Measurements from ENCODE around the gene TP73. TPM values are rescaled to one million over a fixed set of nuclear protein-coding genes. Genes with fewer than 3 reads are reported as not detected.

Gene TP73
- total RNA-seq, 5 donors from 2014 or later (not counting 1 experiment from before 2014, with no cell fraction given) = 0.12 to 0.21 (median 0.18) TPM; not detected in 1

DNA sequence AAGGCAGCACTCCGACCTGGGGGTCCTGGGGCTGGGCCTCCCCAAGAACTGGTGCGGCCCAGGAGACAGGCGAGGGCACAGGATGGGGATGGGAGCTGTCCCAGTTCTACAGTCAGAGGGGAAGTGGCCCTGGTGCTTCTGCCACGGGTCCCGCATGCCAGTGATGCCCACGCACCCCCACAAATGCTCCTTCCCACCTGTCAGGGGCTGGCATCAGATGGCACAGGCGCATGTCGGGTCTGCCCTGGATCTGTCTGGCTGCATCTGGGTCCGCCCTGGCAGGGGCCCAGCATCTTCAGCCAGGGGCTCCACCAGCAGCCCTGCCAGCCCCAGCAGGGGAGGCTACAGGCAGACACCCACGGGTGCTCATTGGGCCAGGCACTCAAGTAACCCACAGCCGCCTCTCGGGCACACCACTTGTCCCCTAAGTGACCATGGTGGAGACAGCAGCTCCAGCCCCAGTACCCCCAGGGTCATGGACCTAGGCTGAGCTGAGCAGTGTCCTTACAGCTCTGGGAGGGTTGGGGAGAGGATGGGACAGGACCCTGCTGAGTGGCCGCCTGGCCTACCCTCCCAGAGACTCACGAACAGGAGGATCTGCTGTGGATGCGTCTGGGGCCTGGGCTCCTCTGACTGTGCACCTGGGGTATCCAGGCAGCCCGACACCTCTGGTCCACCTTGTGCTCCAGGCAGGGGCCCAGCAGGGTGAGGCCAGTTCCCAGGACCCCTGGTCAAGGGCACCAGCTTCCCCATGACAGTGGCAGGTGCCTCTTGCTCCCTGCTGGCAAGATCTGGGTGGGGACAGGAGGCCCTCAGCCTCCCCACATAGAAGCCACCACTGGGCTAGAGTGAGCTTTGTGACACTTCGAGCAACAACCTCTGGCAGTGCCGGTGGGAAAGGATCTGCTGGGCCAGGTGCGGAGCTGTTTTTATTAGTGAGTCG lies 125.6 kb downstream of the TP73 start:
- Histone ChIP-seq H3K9me3 (no peaks in the 10 kb centered on the region), H3K36me3 (ENCODE audit: control insufficient read depth in 2 of 2, extremely low read depth in 1 of 2, insufficient read depth in 1 of 2, low read length in 1 of 2) (peaks cover 12 to 38% of the 10 kb centered on the region in 2 donors), H3K4me1 (ENCODE audit: control insufficient read depth in 1 of 2, extremely low read depth in 1 of 2, insufficient read depth in 2 of 2, low read length in 2 of 2) (peaks cover 0 to 17% of the 10 kb centered on the region in 2 experiments), H3K4me3 (ENCODE audit: control insufficient read depth in 1 of 2, extremely low read depth in 1 of 2, low read length in 1 of 2) (no peak overlapping the region), H3K27me3 (replicated peaks in 1 of 2; ENCODE audit: control insufficient read depth in 2 of 2, extremely low read depth in 1 of 2, insufficient read depth in 2 of 2, low read length in 1 of 2) (peaks cover 0 to 3% of the 10 kb centered on the region in 2 experiments), H3K27ac (ENCODE audit: low read length) (no peak overlapping the region)
- Mint-ChIP-seq H3K4me1 (peaks cover 5 to 9% (median 7%) of the 10 kb centered on the region in 3 donors), H3K27me3 (no peaks in the 10 kb centered on the region), H3K27ac (no peak overlapping the region), H3K36me3 (peaks cover 23% of the 10 kb centered on the region), H3K4me3 (no peak overlapping the region), H3K9me3 (no peaks in the 10 kb centered on the region)
- WGBS (ENCODE audit: insufficient coverage) = 80% methylated on average over 15 of the region's 20 CpGs
- DNase-seq = no peak
- ChIA-PET POLR2A (no interaction called here), CTCF (interaction anchor here in 1 of 2 donors (0.6 kb wide), 1 partner anchor 154 kb away, joined by 3 read pairs; no protein-coding TSS in a partner anchor)
- no peak for ATAC-seq (replicated peaks in 1 of 4)

DNA sequence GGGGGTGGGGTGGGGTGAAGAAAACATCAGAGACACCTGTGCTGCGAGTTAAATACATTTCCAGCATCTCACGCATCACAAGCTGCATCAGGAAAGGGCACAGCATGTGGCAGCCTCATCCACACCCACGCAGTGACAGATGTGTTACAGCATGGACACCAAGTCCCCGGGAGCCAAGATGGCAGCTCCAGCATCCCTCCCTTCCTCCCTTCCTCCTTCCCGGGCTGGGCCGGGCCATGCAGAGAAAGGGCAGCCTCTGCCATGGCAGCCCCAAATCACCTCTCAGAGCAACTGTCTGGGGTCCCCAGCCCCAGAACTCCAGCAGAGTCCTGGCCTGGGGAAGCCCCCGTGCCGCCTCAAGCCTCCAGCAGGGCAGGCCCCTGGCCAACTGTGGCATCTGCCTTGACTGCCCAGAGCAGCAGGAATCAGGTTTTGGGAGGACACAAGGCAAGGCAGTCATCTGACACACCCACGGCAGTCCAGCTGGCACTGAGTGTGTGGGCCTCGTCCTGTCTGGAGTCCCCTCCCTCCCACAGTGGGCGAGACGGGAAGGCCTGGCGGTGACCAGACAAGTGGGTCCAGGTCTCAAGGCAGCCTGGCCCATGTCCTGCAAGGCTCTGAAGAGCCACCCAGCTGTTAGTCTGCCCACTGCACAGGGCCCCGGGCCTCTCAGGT lies 126.4 kb downstream of the TP73 start:
- no peak for ATAC-seq (replicated peaks in 1 of 4)
- Mint-ChIP-seq H3K9me3 (no peaks in the 10 kb centered on the region), H3K4me1 (peaks cover 5 to 7% (median 7%) of the 10 kb centered on the region in 3 donors), H3K27ac (no peak overlapping the region), H3K36me3 (peaks cover 25% of the 10 kb centered on the region), H3K4me3 (no peak overlapping the region), H3K27me3 (no peaks in the 10 kb centered on the region)
- H3K4me1 ChIP-seq (ENCODE audit: control insufficient read depth in 1 of 2, extremely low read depth in 1 of 2, insufficient read depth in 2 of 2, low read length in 2 of 2) = peaks cover 0 to 10% of the 10 kb centered on the region in 2 experiments
- H3K9me3 ChIP-seq = no peaks in the 10 kb centered on the region
- no peak overlapping the region for H3K4me3 ChIP-seq (ENCODE audit: control insufficient read depth in 1 of 2, extremely low read depth in 1 of 2, low read length in 1 of 2)
- CTCF ChIA-PET = interaction anchor here in 1 of 2 donors (0.6 kb wide), 1 partner anchor 155 kb away, joined by 3 read pairs; no protein-coding TSS in a partner anchor
- no peak for DNase-seq
- no peaks in the 10 kb centered on the region for H3K27me3 ChIP-seq (replicated peaks in 1 of 2; ENCODE audit: control insufficient read depth in 2 of 2, extremely low read depth in 1 of 2, insufficient read depth in 2 of 2, low read length in 1 of 2)
- WGBS (ENCODE audit: insufficient coverage) = 79% methylated on average over 10 of the region's 14 CpGs
- POLR2A ChIA-PET = interaction anchor here in 1 of 2 donors (0.6 kb wide), 1 partner anchor 1207 kb away, joined by 3 read pairs; no protein-coding TSS in a partner anchor
- H3K36me3 ChIP-seq (ENCODE audit: control insufficient read depth in 2 of 2, extremely low read depth in 1 of 2, insufficient read depth in 1 of 2, low read length in 1 of 2) = peaks cover 12 to 45% of the 10 kb centered on the region in 2 donors
- H3K27ac ChIP-seq (ENCODE audit: low read length) = no peak overlapping the region

DNA sequence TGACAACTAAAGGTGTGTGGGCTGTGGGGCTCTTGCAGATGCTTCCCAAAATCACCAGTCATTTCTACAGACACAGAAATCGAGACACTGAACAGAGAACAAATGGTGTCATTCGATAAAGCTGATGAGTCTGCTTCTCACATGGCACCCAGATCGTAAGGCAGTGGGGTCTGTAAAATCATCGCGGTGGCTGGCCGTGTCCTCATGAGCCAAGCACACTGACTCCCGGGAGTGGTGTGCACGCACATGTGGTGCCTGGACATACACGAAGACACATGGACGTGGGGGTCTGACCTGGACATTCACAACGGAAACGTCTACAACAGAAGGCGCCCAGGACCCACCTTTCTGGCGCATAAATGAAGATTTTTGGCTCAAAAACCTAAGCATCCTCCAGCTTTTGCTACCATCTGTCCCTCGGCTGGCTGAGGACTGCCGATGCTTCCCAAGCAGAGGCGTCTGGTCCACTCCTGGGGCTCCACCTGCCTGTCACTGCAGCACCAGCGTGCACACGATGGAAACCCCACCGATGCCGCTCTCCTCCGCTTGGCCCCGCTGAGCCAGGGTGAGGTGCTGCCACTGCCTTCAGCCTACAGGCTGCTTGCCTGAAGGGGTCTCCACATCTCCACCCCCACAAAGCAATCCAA lies 127.1 kb downstream of the TP73 start:
- Histone ChIP-seq H3K36me3 (ENCODE audit: control insufficient read depth in 2 of 2, extremely low read depth in 1 of 2, insufficient read depth in 1 of 2, low read length in 1 of 2) (peaks cover 15 to 52% of the 10 kb centered on the region in 2 donors), H3K27ac (ENCODE audit: low read length) (no peak overlapping the region), H3K4me1 (ENCODE audit: control insufficient read depth in 1 of 2, extremely low read depth in 1 of 2, insufficient read depth in 2 of 2, low read length in 2 of 2) (peaks cover 0 to 10% of the 10 kb centered on the region in 2 experiments), H3K4me3 (ENCODE audit: control insufficient read depth in 1 of 2, extremely low read depth in 1 of 2, low read length in 1 of 2) (no peak overlapping the region), H3K27me3 (replicated peaks in 1 of 2; ENCODE audit: control insufficient read depth in 2 of 2, extremely low read depth in 1 of 2, insufficient read depth in 2 of 2, low read length in 1 of 2) (no peaks in the 10 kb centered on the region), H3K9me3 (no peaks in the 10 kb centered on the region)
- Mint-ChIP-seq H3K4me1 (peaks cover 5 to 7% (median 5%) of the 10 kb centered on the region in 3 donors), H3K9me3 (no peaks in the 10 kb centered on the region), H3K4me3 (no peak overlapping the region), H3K27ac (no peak overlapping the region), H3K36me3 (peaks cover 32% of the 10 kb centered on the region), H3K27me3 (no peaks in the 10 kb centered on the region)
- 98% methylated on average over 18 of the region's 23 CpGs for WGBS (ENCODE audit: insufficient coverage)
- POLR2A ChIA-PET = interaction anchor here in 1 of 2 donors (0.6 kb wide), 1 partner anchor 1208 kb away, joined by 3 read pairs; no protein-coding TSS in a partner anchor
- no peak for ATAC-seq (replicated peaks in 1 of 4)
- CTCF ChIA-PET = no interaction called here
- DNase-seq = no peak

DNA sequence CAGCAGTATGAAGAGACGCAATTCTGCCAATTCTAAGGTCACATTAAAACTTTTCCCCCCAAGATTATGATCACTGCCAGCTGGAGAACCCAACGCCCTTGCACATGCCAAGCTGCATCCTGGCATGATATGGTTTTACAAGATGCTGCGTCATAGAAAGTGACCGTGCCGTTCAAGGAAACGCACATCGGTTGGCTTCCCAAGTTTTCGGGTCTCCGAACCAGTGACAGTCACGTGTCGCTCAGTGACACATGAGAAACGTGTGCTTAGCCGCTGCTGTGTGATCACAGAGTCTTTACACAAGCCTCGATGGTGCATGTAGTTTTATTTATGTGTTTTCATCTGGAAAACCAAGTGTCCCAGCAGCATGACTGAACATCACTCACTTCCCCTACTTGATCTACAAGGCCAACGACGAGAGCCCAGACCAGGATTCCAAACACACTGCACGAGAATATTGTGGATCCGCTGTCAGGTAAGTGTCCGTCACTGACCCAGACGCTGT lies 127.6 kb downstream of the TP73 start:
- no peak overlapping the region for H3K27ac ChIP-seq (ENCODE audit: low read length)
- H3K4me3 ChIP-seq (ENCODE audit: control insufficient read depth in 1 of 2, extremely low read depth in 1 of 2, low read length in 1 of 2) = no peak overlapping the region
- ATAC-seq (replicated peaks in 1 of 4) (no peak), DNase-seq (no peak)
- Mint-ChIP-seq H3K36me3 (peaks cover 38% of the 10 kb centered on the region), H3K27me3 (no peaks in the 10 kb centered on the region), H3K4me3 (no peak overlapping the region), H3K4me1 (peaks cover 5 to 7% (median 5%) of the 10 kb centered on the region in 3 donors), H3K27ac (no peak overlapping the region), H3K9me3 (no peaks in the 10 kb centered on the region)
- H3K36me3 ChIP-seq (ENCODE audit: control insufficient read depth in 2 of 2, extremely low read depth in 1 of 2, insufficient read depth in 1 of 2, low read length in 1 of 2) = peaks cover 17 to 57% of the 10 kb centered on the region in 2 donors
- H3K9me3 ChIP-seq = no peaks in the 10 kb centered on the region
- WGBS (ENCODE audit: insufficient coverage) = 89% methylated on average over 16 of the region's 20 CpGs
- ChIA-PET CTCF (no interaction called here), POLR2A (no interaction called here)
- H3K4me1 ChIP-seq (ENCODE audit: control insufficient read depth in 1 of 2, extremely low read depth in 1 of 2, insufficient read depth in 2 of 2, low read length in 2 of 2) = peaks cover 0 to 9% of the 10 kb centered on the region in 2 experiments
- H3K27me3 ChIP-seq (replicated peaks in 1 of 2; ENCODE audit: control insufficient read depth in 2 of 2, extremely low read depth in 1 of 2, insufficient read depth in 2 of 2, low read length in 1 of 2) = no peaks in the 10 kb centered on the region

DNA sequence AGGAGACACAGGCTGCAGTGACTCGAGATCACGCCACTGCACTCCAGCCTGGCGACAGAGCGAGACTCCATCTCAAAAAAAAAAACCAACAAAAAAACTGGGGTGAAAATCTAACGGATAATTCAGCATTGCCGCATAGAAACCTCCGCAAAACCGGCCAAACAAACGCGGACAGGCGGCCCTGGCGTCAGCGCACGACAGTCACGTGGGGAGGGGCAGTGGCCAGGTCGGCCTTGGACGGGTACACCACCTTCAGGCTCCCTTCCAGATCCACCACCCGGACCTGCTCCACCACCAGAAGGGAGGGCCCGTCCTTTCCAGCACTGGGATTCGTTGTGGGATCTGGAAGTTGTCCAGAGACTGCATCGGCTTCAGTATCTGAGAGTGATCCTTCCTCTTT lies 128.6 kb downstream of the TP73 start:
- Mint-ChIP-seq H3K4me1 (peaks cover under 1 to 1% (median under 1%) of the 10 kb centered on the region in 3 donors), H3K27ac (no peak overlapping the region), H3K9me3 (no peaks in the 10 kb centered on the region), H3K27me3 (no peaks in the 10 kb centered on the region), H3K4me3 (no peak overlapping the region), H3K36me3 (peaks cover 43% of the 10 kb centered on the region)
- Histone ChIP-seq H3K27ac (ENCODE audit: low read length) (no peak overlapping the region), H3K36me3 (ENCODE audit: control insufficient read depth in 2 of 2, extremely low read depth in 1 of 2, insufficient read depth in 1 of 2, low read length in 1 of 2) (peaks cover 21 to 64% of the 10 kb centered on the region in 2 donors), H3K27me3 (replicated peaks in 1 of 2; ENCODE audit: control insufficient read depth in 2 of 2, extremely low read depth in 1 of 2, insufficient read depth in 2 of 2, low read length in 1 of 2) (no peaks in the 10 kb centered on the region), H3K4me1 (ENCODE audit: control insufficient read depth in 1 of 2, extremely low read depth in 1 of 2, insufficient read depth in 2 of 2, low read length in 2 of 2) (no peaks in the 10 kb centered on the region), H3K4me3 (ENCODE audit: control insufficient read depth in 1 of 2, extremely low read depth in 1 of 2, low read length in 1 of 2) (no peak overlapping the region), H3K9me3 (no peaks in the 10 kb centered on the region)
- POLR2A ChIA-PET = no interaction called here
- CTCF ChIA-PET = no interaction called here
- no peak for ATAC-seq (replicated peaks in 1 of 4)
- 97% methylated on average over 6 of the region's 21 CpGs for WGBS (ENCODE audit: insufficient coverage)
- DNase-seq = no peak
